Stimulated activated CD4-positive, alpha-beta T cell treated with anti-CD3 and anti-CD28 coated beads, Interleukin-15, amount 100 ng/mL, for 24 hours (primary cell): ENCODE measurements around the gene ACSS1.

Source experiments
- DNase-seq: peaks from one replicate; pipeline ENCODE4 v3.0.0-alpha.2; 2020

ACSS1 gene

GRCh38 chr20:24970030-24970553 lies 87.8 kb downstream of the ACSS1 start:
- DNase-seq: no peak

DNA sequence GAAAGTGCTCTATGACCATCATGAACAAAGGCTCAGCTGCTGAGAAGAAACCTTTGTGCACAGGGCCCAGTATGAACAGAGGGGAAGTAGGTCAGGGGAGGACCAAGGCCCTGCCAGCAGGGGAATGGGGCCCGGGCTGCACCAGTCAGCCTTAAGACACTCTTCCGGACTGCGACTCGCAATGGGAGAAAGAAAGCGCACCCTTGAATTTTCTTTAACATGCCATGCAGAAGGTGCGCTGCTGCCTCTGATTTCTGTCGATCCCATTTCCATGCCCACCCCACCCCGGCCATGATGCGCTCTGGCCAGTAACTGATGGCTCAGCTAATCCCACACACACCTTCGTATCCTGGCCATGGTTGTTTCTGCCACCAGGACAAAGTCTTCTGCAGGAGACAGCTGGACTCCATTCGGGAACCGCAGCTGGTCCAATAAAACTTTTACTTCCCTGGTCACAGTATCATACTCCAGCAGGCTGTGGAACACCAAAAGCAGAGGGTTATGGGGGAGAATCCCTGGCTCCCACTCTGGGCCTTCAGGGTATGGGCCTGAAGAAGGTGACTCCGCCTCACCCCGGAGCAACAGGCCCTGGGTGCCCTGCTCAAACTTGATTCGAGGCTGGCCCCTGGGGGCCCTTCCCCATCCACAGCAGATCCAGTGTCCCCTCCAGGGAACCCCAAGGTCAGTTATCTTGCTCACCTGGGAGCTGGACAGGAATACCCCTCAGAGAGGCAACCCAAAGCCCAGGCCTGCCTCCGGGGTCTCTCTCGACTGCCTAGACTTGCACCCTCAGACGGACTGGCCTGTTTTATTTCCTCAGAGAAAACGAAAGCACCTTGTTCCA lies 88.5 kb downstream of the ACSS1 start:
- no peak for DNase-seq

- DNase-seq: no peak
These were observed 89.6 kb downstream of the ACSS1 start for GRCh38 chr20:24968278-24968800.

GRCh38 chr20:24966317-24967012 lies 91.5 kb downstream of the ACSS1 start:
- no peak for DNase-seq

DNA sequence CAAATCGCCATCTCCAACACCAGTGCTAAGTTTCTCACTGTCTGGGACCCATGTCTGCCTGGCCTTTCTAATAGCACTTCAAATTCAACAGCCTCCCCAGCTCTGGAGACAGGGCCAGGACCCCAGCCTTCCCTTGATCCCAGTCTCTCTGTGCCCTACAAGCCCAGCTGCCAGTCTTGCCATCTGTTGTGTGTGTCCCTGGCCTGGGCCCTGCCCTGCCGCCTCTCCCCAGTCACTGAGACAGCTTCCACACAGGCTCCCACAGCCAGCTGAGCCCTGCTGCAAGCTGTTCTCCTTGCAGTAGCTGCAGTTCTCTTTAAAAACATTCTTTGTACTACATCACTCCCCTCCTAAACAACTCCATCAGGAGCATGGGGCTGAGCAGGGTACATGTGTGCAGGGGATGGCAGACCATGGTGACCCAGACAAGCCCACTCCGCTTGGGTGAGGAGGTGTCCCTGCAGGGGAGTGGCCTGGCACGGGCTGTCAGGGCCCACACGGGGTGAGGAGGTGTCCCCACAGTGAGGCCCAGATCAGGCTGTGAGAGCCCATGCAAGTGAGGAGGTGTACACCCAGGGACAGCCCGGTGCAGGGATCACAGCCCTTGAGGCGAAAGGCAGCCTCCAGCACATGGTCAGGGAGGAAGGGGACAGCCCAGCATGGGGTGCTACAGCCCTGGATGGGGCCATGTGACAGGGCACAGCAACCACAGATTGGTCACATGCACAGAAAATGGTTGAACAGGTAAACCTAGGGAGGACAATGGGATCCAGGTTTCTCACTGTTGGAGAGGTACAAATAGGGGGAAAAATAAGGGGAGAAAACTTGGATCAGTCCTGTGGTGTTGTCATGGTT lies 92.6 kb downstream of the ACSS1 start:
- DNase-seq: no peak

- DNase-seq: no peak
These were observed 93.5 kb downstream of the ACSS1 start for GRCh38 chr20:24964506-24964840.

DNA sequence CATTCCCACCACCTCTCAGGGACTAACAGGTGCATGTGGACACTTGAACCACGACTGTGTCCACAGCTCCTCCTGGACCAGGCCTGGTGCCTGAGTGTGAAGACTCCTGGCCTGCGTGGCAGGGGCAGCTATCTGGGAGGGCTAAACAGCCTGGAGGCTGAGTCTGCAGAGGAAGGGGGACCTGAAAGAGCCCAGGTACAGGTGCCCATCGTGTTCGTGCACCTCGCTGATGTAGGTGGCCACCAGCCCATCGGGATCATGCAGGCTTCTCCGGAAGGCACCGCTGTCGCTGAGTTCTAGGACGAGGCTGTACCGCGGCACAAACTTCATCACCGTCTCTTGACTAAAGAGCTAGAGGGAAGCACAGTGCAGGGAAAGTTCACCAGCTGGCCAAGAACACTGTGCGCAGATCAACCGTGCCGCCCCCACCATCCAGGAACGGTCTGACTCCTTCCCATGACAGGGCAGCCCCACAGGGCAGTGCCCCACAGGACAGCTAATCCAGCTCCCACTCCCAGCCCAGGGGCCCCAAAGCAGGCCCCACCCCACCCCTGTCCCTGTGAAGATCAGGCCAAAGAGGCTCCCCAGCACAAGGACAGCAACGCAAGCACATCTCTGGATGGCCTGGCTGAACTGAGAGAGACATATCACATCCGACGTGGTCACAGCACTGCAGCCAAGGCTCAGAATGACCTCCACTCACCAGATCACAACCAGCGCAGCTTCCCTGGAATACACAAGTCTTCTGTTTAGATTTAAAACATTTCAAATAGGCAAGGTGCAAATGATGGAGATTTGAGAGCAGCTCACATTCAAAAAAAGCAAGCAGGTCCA lies 94.0 kb downstream of the ACSS1 start:
- DNase-seq: no peak

GRCh38 chr20:24962510-24962909 lies 95.4 kb downstream of the ACSS1 start:
- no peak for DNase-seq

GRCh38 chr20:24962182-24962492 lies 95.8 kb downstream of the ACSS1 start:
- no peak for DNase-seq

DNA sequence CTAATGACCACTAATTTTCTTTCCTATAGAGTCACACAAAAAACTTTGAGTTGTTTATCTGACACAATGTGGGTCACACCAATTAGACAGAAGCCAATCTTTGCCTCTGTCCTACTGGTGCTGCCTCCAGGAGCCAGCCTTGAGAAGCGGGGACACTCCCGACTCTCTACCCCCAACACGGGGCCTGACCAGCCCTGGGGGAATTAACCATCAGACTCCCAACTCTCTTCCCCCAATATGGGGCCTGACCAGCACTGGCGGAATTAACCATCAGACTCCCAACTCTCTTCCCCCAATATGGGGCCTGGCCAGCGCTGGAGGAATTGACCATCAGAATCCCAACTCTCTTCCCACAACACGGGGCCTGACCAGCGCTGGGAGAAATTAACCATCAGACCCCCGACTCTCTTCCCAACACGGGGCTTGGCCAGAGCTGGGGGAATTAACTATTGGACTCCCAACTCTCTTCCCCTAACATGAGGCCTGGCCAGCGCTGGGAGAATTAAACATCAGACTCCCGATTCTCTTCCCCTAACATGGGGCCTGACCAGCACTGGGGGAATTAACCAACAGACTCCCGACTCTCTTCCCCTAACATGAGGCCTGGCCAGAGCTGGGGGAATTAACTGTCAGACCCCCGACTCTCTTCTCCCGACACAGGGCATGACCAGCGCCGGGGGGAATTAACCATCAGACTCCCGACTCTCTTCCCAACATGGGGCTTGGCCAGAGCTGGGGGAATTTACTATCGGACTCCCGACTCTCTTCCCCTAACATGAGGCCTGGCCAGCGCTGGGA lies 96.4 kb downstream of the ACSS1 start:
- no peak for DNase-seq

DNA sequence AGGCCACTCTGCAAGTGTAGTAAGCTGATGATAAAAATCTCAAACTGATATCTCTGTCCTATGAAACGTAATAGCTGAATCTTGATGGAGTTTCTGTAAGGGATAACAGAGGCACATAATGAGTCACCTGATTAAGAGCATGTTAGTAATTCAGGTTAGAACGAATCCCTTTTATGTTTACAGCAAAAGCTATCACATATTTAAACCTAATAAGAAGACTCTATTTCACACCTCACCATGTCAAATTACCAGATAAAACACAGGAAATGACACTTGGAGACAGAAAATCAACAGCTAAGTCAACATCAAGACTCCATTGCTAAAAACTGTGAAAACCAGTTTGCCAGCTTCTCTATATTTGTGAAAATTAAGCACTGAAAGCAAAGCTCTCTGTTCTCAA lies 97.1 kb downstream of the ACSS1 start:
- no peak for DNase-seq

GRCh38 chr20:24960302-24960801 lies 97.6 kb downstream of the ACSS1 start:
- no peak for DNase-seq

GRCh38 chr20:24959591-24960301 lies 98.2 kb downstream of the ACSS1 start:
- DNase-seq: no peak

- DNase-seq: no peak
These were observed 99.2 kb downstream of the ACSS1 start for GRCh38 chr20:24958506-24959385.

GRCh38 chr20:24957326-24958016 lies 100.5 kb downstream of the ACSS1 start:
- DNase-seq: no peak
